Cardiac septum (tissue), 1 donor: ENCODE measurements around the gene HACD2. TPM values are rescaled to one million over a fixed set of nuclear protein-coding genes. Genes with fewer than 3 reads are reported as not detected.

Experiments
- DNase-seq: peaks from one replicate; pipeline ENCODE4 v3.0.0-alpha.2; 2020; ENCODE audit warnings: low spot score
- intact Hi-C: fragments of 100-400 bp; cut with DNase I; formaldehyde crosslinking; loops from one replicate; pipeline ENCODE4 v1.14.0; 2022
- long read RNA-seq: library from polyadenylated mRNA; unstranded; transcript quantifications from one replicate; pipeline ENCODE4 v2.0.0, GENCODE V29; 2021
- total RNA-seq: library from RNA; stranded (reverse); fragmentation: NEBNext Ultra II Directional; extraction: Animal tissue kit (Norgen Biotek cat#: 25700); gene quantifications from one replicate; pipeline ENCODE4 v1.2.1, GENCODE V29; 2021
- donor health status: DM: no; HTN: no; CAD: no.

HACD2 gene
- 12.3 TPM for total RNA-seq
- long read RNA-seq, partial matches to known transcripts: 0 of 5 reads
- long read RNA-seq, other reads (novel, unspliced or antisense): 5 of 5 reads

- intact Hi-C loops: no loop called here
- peak; percentile 99 for DNase-seq
These were observed at the start of gene HACD2 for GRCh38 chr3:123584988-123585937. Gene HACD2 (minus strand): TSS chr3:123585053. CDS start chr3:123585027, 26 bp downstream.

- intact Hi-C loops: no loop called here
- no peak for DNase-seq
These were observed 49.5 kb upstream of the HACD2 start for GRCh38 chr3:123634149-123635051.

- intact Hi-C loops: no loop called here
- DNase-seq: no peak
These were observed 48.7 kb upstream of the HACD2 start for GRCh38 chr3:123633530-123633929.

- intact Hi-C loops: no loop called here
- no peak for DNase-seq
These were observed 47.4 kb upstream of the HACD2 start for GRCh38 chr3:123632161-123632655.

GRCh38 chr3:123629747-123630047 is 44.8 kb upstream of the HACD2 start:
- no peak for DNase-seq
- intact Hi-C loops: no loop called here

GRCh38 chr3:123628996-123629746 is 44.3 kb upstream of the HACD2 start:
- intact Hi-C loops: no loop called here
- DNase-seq: no peak

- no peak for DNase-seq
- intact Hi-C loops: no loop called here
These were observed 43.1 kb upstream of the HACD2 start for GRCh38 chr3:123627673-123628670.

- DNase-seq: no peak
- intact Hi-C loops: no loop called here
These were observed 42.0 kb upstream of the HACD2 start for GRCh38 chr3:123626881-123627280.

GRCh38 chr3:123624302-123624701 is 39.4 kb upstream of the HACD2 start:
- intact Hi-C loops: no loop called here
- no peak for DNase-seq

- intact Hi-C loops: no loop called here
- DNase-seq: no peak
These were observed 38.6 kb upstream of the HACD2 start for GRCh38 chr3:123623346-123623880.

GRCh38 chr3:123622766-123623165 is 37.9 kb upstream of the HACD2 start:
- intact Hi-C loops: no loop called here
- no peak for DNase-seq

- intact Hi-C loops: no loop called here
- no peak for DNase-seq
These were observed 37.0 kb upstream of the HACD2 start for GRCh38 chr3:123621850-123622189.

GRCh38 chr3:123621186-123621849 is 36.5 kb upstream of the HACD2 start:
- no peak for DNase-seq
- intact Hi-C loops: no loop called here

GRCh38 chr3:123620343-123620742 is 35.5 kb upstream of the HACD2 start:
- no peak for DNase-seq
- intact Hi-C loops: no loop called here

GRCh38 chr3:123618768-123619484 is 34.1 kb upstream of the HACD2 start:
- intact Hi-C loops: no loop called here
- no peak for DNase-seq

GRCh38 chr3:123618076-123618708 is 33.3 kb upstream of the HACD2 start:
- intact Hi-C loops: no loop called here
- no peak for DNase-seq

GRCh38 chr3:123616593-123616992 is 31.7 kb upstream of the HACD2 start:
- intact Hi-C loops: no loop called here
- no peak for DNase-seq
